Tibial nerve (tissue), 4 donors: ENCODE results near the gene USP3. TPM values are rescaled to one million over a fixed set of nuclear protein-coding genes. Genes with fewer than 3 reads are reported as not detected.
A peak's percentile ranks its signal among the peaks of the same experiment; 100 is the strongest.

Experiments
- DNase-seq, 2 donors: peaks; one replicate each; pipeline ENCODE4 v3.0.0-alpha.2; 2019; ENCODE audit warnings: low spot score in 2 of 2
- H3K27ac ChIP-seq, 4 donors: fragments of 200-600 bp; sonication (generic) in 3 of 4; one replicate each; pipeline ENCODE4 v1.5.1; 2017 to 2019; ENCODE audit warnings: mild to moderate bottlenecking in 1 of 4
- H3K27me3 ChIP-seq, 2 donors: fragments of 200-600 bp; sonication (generic) in 1 of 2; one replicate each; pipeline versions ENCODE4 v1.5.1 to v1.6.0; 2017 to 2019
- H3K36me3 ChIP-seq, 3 donors: fragments of 200-600 bp; sonication (generic); one replicate each; pipeline ENCODE4 v1.5.1; 2018 to 2019
- H3K4me1 ChIP-seq, 4 donors: fragments of 200-600 bp; sonication (generic) in 3 of 4; one replicate each; pipeline ENCODE4 v1.5.1; 2017 to 2019
- H3K4me3 ChIP-seq, 4 donors: fragments of 200-600 bp; sonication (generic) in 3 of 4; one replicate each; pipeline ENCODE4 v1.5.1; 2017 to 2019; ENCODE audit warnings: mild to moderate bottlenecking in 1 of 4, moderate library complexity in 1 of 4
- H3K9me3 ChIP-seq, 4 donors: fragments of 200-600 bp; sonication (generic) in 3 of 4; one replicate each; pipeline ENCODE4 v1.5.1; 2017 to 2019
- CTCF ChIP-seq, 5 experiments: fragments of 200-600 bp in 3 of 5; fragments of 450-650 bp in 2 of 5; sonication (generic) in 3 of 5; IDR thresholded peaks; one replicate each; pipeline ENCODE4 v1.5.1; 2016 to 2019; ENCODE audit warnings: antibody characterized with exemption in 5 of 5, mild to moderate bottlenecking in 3 of 5, moderate library complexity in 2 of 5
- EP300 ChIP-seq, 2 donors: sonication (generic); formaldehyde crosslinking; IDR thresholded peaks; one replicate each; pipeline ENCODE4 v1.6.1; 2017; ENCODE audit warnings: antibody characterized with exemption in 2 of 2, mild to moderate bottlenecking in 1 of 2
- POLR2A ChIP-seq, 2 donors: fragments of 450-650 bp; IDR thresholded peaks; one replicate each; pipeline ENCODE4 v1.6.1; 2017; ENCODE audit warnings: antibody characterized with exemption in 2 of 2, mild to moderate bottlenecking in 2 of 2, moderate library complexity in 2 of 2
- WGBS, 2 donors: methylation state at CpG; one replicate each; pipeline ENCODE4 v1.1.5; 2018; 5-methylcytosine and 5-hydroxymethylcytosine counted together
- total RNA-seq, 4 donors: library from RNA; depleted of rRNA; stranded (reverse); fragments of >200 nt; gene quantifications; one replicate each; pipeline ENCODE4 v1.1.0, GENCODE V29; 2016

The USP3 gene
- total RNA-seq, 4 donors from 2014 or later = 32.8 to 47.3 (median 38.3) TPM

GRCh38 chr15:63490345-63491034, 13.9 kb upstream of the USP3 start:
- H3K27ac ChIP-seq = no peak overlapping the region
- H3K4me1 ChIP-seq = peaks cover 0 to 15% (median 0%) of the 10 kb centered on the region in 4 donors
- 86 to 88% methylated on average over 4 of the region's 4 CpGs for WGBS, 2 donors
- peak in 1 of 2 donors; percentile 11 for DNase-seq
- no peak overlapping the region for H3K4me3 ChIP-seq
- no peaks in the 10 kb centered on the region for H3K27me3 ChIP-seq
- no peaks in the 10 kb centered on the region for H3K36me3 ChIP-seq
- H3K9me3 ChIP-seq = no peaks in the 10 kb centered on the region
- TF ChIP-seq EP300 (IDR thresholded peaks at IDR 0.05) = peak in 1 of 2 donors; percentile 56
- TF ChIP-seq POLR2A (IDR thresholded peaks at IDR 0.05) = no peak

GRCh38 chr15:63491116-63491827, 13.1 kb upstream of the USP3 start:
- WGBS, 2 donors = 81 to 83% methylated on average over 5 of the region's 5 CpGs
- H3K27me3 ChIP-seq = no peaks in the 10 kb centered on the region
- no peak overlapping the region for H3K4me3 ChIP-seq
- peaks cover 0 to 15% (median 0%) of the 10 kb centered on the region in 4 donors for H3K4me1 ChIP-seq
- H3K27ac ChIP-seq = peak overlapping the region in 3 of 4 donors; percentile 19 to 45 (median 25)
- H3K9me3 ChIP-seq = no peaks in the 10 kb centered on the region
- no peak for DNase-seq
- no peaks in the 10 kb centered on the region for H3K36me3 ChIP-seq
- peak in 1 of 2 donors; percentile 52 for TF ChIP-seq EP300 (IDR thresholded peaks at IDR 0.05)
- no peak for TF ChIP-seq CTCF (IDR thresholded peaks at IDR 0.05)
- no peak for TF ChIP-seq POLR2A (IDR thresholded peaks at IDR 0.05)

- Histone ChIP-seq H3K9me3 (no peaks in the 10 kb centered on the region), H3K27ac (peak overlapping the region in 1 of 4 donors; percentile 45), H3K36me3 (no peaks in the 10 kb centered on the region), H3K27me3 (no peaks in the 10 kb centered on the region), H3K4me1 (peaks cover 0 to 14% (median 2%) of the 10 kb centered on the region in 4 donors), H3K4me3 (no peak overlapping the region)
- TF ChIP-seq CTCF (IDR thresholded peaks at IDR 0.05) (no peak), POLR2A (IDR thresholded peaks at IDR 0.05) (no peak), EP300 (IDR thresholded peaks at IDR 0.05) (no peak)
- DNase-seq = no peak
- WGBS, 2 donors = 53 to 64% methylated on average over 6 of the region's 6 CpGs
Observed at GRCh38 chr15:63491979-63492378, 12.4 kb upstream of the USP3 start.

- Histone ChIP-seq H3K9me3 (no peaks in the 10 kb centered on the region), H3K27me3 (no peaks in the 10 kb centered on the region), H3K36me3 (no peaks in the 10 kb centered on the region), H3K4me3 (no peak overlapping the region), H3K4me1 (peaks cover 0 to 10% (median 4%) of the 10 kb centered on the region in 4 donors), H3K27ac (no peak overlapping the region)
- DNase-seq = no peak
- TF ChIP-seq CTCF (IDR thresholded peaks at IDR 0.05) = no peak
- TF ChIP-seq EP300 (IDR thresholded peaks at IDR 0.05) = no peak
- no peak for TF ChIP-seq POLR2A (IDR thresholded peaks at IDR 0.05)
- whole genome bisulfite sequencing, 2 donors = 77 to 84% methylated on average over 8 of the region's 8 CpGs
Observed at GRCh38 chr15:63492541-63493077, 11.8 kb upstream of the USP3 start.

GRCh38 chr15:63493436-63493835, 11.0 kb upstream of the USP3 start:
- H3K9me3 ChIP-seq = no peaks in the 10 kb centered on the region
- H3K4me3 ChIP-seq = no peak overlapping the region
- WGBS, 2 donors = 72 to 76% methylated on average over 2 of the region's 2 CpGs
- H3K36me3 ChIP-seq = no peaks in the 10 kb centered on the region
- peaks cover 0 to 17% (median 4%) of the 10 kb centered on the region in 4 donors for H3K4me1 ChIP-seq
- no peaks in the 10 kb centered on the region for H3K27me3 ChIP-seq
- TF ChIP-seq EP300 (IDR thresholded peaks at IDR 0.05) (no peak), CTCF (IDR thresholded peaks at IDR 0.05) (no peak), POLR2A (IDR thresholded peaks at IDR 0.05) (no peak)
- DNase-seq = no peak
- H3K27ac ChIP-seq = no peak overlapping the region
